Naive thymus-derived CD8-positive, alpha-beta T cell (primary cell): Measurements from ENCODE around the gene LRPAP1. TPM values are rescaled to one million over a fixed set of nuclear protein-coding genes. Genes with fewer than 3 reads are reported as not detected.

Source experiments
- ATAC-seq, 2 donors: fragments of 150-1000 bp; cut with Tn5 transposase in 1 of 2; sonication (Bioruptor Pico), chemical (Tn5 transposase) in 1 of 2; 1 replicate in 1 of 2; 2 replicates in 1 of 2; pipeline ENCODE4 v1.10.0; 2021; ENCODE audit warnings: mild to moderate bottlenecking in 2 of 2, moderate library complexity in 2 of 2
- POLR2A ChIA-PET: fragments of 350-600 bp; sonication (Branson Sonifier 250); formaldehyde crosslinking; loops from one replicate; lab custom pipeline; 2021; ENCODE audit warnings: antibody characterized with exemption; lab: Charles Lee
- DNase-seq, 10 donors: peaks; one replicate each; pipeline versions ENCODE4 v3.0.0 to v3.0.0-alpha.2; 2020 to 2022
- H3K27ac Mint-ChIP-seq, 10 donors: one replicate each; pipeline ENCODE4 v1.8.0; 2020 to 2022; ENCODE audit warnings: mild to moderate bottlenecking in 10 of 10, mixed read lengths in 10 of 10, moderate library complexity in 4 of 10, inconsistent platforms in 1 of 10
- H3K27me3 Mint-ChIP-seq, 5 donors: one replicate each; pipeline ENCODE4 v1.8.0; 2021 to 2022; ENCODE audit warnings: mixed read lengths in 5 of 5
- H3K36me3 Mint-ChIP-seq, 3 donors: one replicate each; pipeline ENCODE4 v1.8.0; 2020 to 2022; ENCODE audit warnings: mixed read lengths in 3 of 3, mild to moderate bottlenecking in 2 of 3, inconsistent platforms in 1 of 3
- H3K4me1 Mint-ChIP-seq, 4 donors: one replicate each; pipeline ENCODE4 v1.8.0; 2021 to 2022; ENCODE audit warnings: mixed read lengths in 4 of 4
- H3K4me3 Mint-ChIP-seq, 10 donors: one replicate each; pipeline ENCODE4 v1.8.0; 2020 to 2022; ENCODE audit warnings: mild to moderate bottlenecking in 10 of 10, mixed read lengths in 10 of 10, moderate library complexity in 6 of 10, inconsistent platforms in 1 of 10
- H3K9me3 Mint-ChIP-seq, 9 donors: one replicate each; pipeline ENCODE4 v1.8.0; 2020 to 2022; ENCODE audit warnings: mixed read lengths in 9 of 9, mild to moderate bottlenecking in 3 of 9, inconsistent platforms in 1 of 9, moderate library complexity in 1 of 9
- polyA plus RNA-seq, 3 donors: library from polyadenylated mRNA; unstranded; fragments of 300-500 nt; fragmentation: Illumina TruSeq; gene quantifications; one replicate each; pipeline ENCODE4 v1.2.3, GENCODE V29; 2021
- total RNA-seq, 8 experiments: library from RNA in 2 of 8; stranded (reverse) in 2 of 8; gene quantifications; one replicate each; pipeline ENCODE4 v1.2.3 and lab custom pipeline; 2021 to 2026

LRPAP1 gene
- total and polyA plus RNA-seq, 5 experiments from 2014 or later, result 82.0 to 126 (median 113) TPM

GRCh38 chr4:3498407-3498806, 33.8 kb downstream of the LRPAP1 start:
- no peaks in the 10 kb centered on the region for H3K9me3 Mint-ChIP-seq
- POLR2A ChIA-PET, result no interaction called here
- DNase-seq (no peak), ATAC-seq (no peak)
- H3K4me1 Mint-ChIP-seq, result peaks cover 1 to 8% (median 3%) of the 10 kb centered on the region in 4 donors
- peaks cover 0 to 4% (median 2%) of the 10 kb centered on the region in 3 donors for H3K36me3 Mint-ChIP-seq
- no peak overlapping the region for H3K4me3 Mint-ChIP-seq
- H3K27me3 Mint-ChIP-seq, result peaks cover 0 to 20% (median 1%) of the 10 kb centered on the region in 5 donors
- H3K27ac Mint-ChIP-seq, result no peak overlapping the region

DNA sequence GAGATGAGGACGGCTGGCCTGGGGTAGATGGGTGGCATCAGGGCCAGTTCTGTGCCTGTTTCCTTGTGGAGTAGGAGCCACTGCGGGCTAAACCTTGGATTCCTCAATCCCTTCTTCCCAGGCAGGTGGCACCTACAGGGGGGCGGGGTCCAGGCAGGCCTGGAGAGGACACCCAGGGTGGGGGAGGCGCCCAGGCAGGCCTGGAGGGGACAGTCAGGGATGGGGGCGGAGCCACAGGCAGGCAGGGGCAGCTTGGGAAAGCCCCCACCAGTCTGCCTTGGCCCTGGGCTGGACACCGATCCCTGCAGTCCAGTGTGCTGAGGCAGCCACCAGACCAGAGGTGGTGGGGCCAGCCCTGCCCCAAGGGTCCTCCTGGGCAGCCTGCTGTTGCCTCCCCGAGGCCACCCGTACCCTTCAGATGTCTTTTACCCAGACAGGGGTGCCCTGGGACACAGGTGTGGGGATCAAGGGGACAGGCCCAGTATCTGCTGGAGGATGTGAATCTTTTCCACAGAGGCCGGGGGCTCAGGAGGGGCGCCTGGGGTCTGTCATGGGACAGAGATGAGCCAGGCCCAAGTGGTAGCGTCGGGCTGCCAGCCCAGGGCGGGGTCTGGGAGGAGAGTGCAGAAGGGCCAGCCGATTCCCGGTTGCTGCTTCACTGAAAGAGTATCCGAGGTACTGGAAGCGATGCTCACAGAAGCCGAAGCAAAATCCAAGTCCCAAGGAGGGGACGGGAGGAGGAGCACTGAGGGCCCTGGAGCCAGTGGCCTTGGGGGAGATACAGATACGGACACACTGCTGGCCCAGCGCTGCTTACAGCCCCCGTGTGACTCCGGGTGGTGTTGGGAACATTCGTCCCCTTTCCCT, 34.5 kb downstream of the LRPAP1 start:
- H3K27me3 Mint-ChIP-seq, result peaks cover 0 to 23% (median 1%) of the 10 kb centered on the region in 5 donors
- peak overlapping the region in 1 of 10 donors; percentile 4 for H3K27ac Mint-ChIP-seq
- peaks cover 0 to 6% (median 0%) of the 10 kb centered on the region in 4 donors for H3K4me1 Mint-ChIP-seq
- no peak for DNase-seq
- no peaks in the 10 kb centered on the region for H3K36me3 Mint-ChIP-seq
- no peak for ATAC-seq
- no peaks in the 10 kb centered on the region for H3K9me3 Mint-ChIP-seq
- H3K4me3 Mint-ChIP-seq, result peak overlapping the region in 1 of 10 donors; percentile 9
- POLR2A ChIA-PET, result no interaction called here

GRCh38 chr4:3497095-3497494, 35.1 kb downstream of the LRPAP1 start:
- H3K4me1 Mint-ChIP-seq, result peaks cover 0 to 3% (median 0%) of the 10 kb centered on the region in 4 donors
- H3K9me3 Mint-ChIP-seq, result peaks cover 0 to 3% (median 0%) of the 10 kb centered on the region in 9 donors
- POLR2A ChIA-PET, result no interaction called here
- DNase-seq (no peak), ATAC-seq (no peak)
- H3K36me3 Mint-ChIP-seq, result no peaks in the 10 kb centered on the region
- peak overlapping the region in 2 of 10 donors; percentile 4 to 71 for H3K27ac Mint-ChIP-seq
- H3K4me3 Mint-ChIP-seq, result no peak overlapping the region
- H3K27me3 Mint-ChIP-seq, result peaks cover 0 to 29% (median 4%) of the 10 kb centered on the region in 5 donors

GRCh38 chr4:3496021-3496420, 36.2 kb downstream of the LRPAP1 start:
- DNase-seq (no peak), ATAC-seq (no peak)
- no peaks in the 10 kb centered on the region for H3K36me3 Mint-ChIP-seq
- no peak overlapping the region for H3K27ac Mint-ChIP-seq
- H3K4me1 Mint-ChIP-seq, result peaks cover 0 to 3% (median 0%) of the 10 kb centered on the region in 4 donors
- H3K27me3 Mint-ChIP-seq, result peaks cover 6 to 40% (median 14%) of the 10 kb centered on the region in 5 donors
- POLR2A ChIA-PET, result no interaction called here
- H3K9me3 Mint-ChIP-seq, result peaks cover 0 to 3% (median 0%) of the 10 kb centered on the region in 9 donors
- no peak overlapping the region for H3K4me3 Mint-ChIP-seq

DNA sequence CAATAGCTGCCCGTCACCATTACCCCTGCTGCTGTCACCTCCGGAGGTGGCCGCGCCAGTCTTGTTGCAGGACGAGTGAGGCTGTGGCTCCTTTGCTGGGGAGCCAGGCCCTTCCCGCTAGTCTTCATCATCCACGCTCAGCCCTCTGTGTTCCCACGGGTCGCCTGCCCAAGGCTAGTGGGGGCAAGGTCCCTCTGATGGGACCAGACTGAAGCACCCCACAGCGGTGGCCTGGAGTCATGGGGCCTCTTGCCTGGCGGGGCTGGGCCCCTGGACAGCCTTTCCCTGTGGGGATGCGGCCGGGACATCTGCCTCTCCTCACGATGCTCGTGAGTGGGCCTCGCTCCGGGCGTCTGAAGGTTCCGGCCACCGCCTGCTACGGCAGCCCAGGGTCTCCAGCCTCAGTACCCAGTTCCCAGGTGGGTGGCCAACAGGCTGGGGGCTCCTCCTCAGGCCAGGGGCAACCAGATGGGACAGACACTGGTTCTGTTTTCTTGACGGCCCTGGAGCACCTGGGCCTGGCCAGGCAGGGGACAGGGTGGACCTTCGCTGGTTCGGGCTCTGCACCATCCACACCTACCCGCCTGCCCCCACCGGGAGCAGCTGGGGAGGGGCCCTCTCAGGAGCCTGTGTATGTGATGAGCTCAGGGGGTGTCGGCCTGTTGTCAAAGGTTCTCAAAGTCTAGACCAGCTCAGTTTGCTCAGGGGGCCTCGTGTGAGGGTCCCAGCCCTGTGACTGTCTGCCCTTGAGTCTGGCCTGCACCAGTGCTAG, 36.8 kb downstream of the LRPAP1 start:
- H3K27ac Mint-ChIP-seq, result no peak overlapping the region
- H3K36me3 Mint-ChIP-seq, result no peaks in the 10 kb centered on the region
- no peak for ATAC-seq
- H3K4me3 Mint-ChIP-seq, result no peak overlapping the region
- POLR2A ChIA-PET, result no interaction called here
- peaks cover 0 to 3% (median 0%) of the 10 kb centered on the region in 4 donors for H3K4me1 Mint-ChIP-seq
- H3K27me3 Mint-ChIP-seq, result peaks cover 6 to 40% (median 20%) of the 10 kb centered on the region in 5 donors
- no peak for DNase-seq
- H3K9me3 Mint-ChIP-seq, result peaks cover 0 to 3% (median 0%) of the 10 kb centered on the region in 9 donors

DNA sequence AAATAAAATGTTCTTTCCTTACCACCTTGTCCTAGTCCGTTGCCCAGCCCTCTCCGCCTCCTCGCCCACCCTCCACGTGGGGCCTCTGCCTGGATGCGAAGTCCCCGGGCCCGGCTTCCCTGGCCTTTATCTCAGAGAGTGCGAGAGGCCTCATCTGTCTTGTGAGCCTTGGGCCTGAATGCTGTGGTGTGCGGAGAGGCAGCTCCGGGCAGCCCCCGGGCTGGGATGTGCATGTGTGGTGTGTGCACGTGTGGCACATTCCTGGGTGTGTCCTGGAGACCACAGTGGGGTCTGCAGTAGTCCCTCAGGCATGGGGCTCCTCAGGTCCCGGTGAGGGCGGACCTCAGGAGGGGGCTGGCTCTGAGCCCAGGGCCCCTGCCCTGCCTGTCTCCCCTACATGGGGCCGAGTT, 37.8 kb downstream of the LRPAP1 start:
- Mint-ChIP-seq H3K27me3 (peaks cover 6 to 44% (median 26%) of the 10 kb centered on the region in 5 donors), H3K36me3 (no peaks in the 10 kb centered on the region), H3K27ac (no peak overlapping the region), H3K4me3 (no peak overlapping the region), H3K9me3 (peaks cover 0 to 3% (median 0%) of the 10 kb centered on the region in 9 donors), H3K4me1 (peaks cover 0 to 3% (median 0%) of the 10 kb centered on the region in 4 donors)
- DNase-seq (no peak), ATAC-seq (no peak)
- POLR2A ChIA-PET, result no interaction called here

GRCh38 chr4:3493720-3494461, 38.3 kb downstream of the LRPAP1 start:
- POLR2A ChIA-PET, result no interaction called here
- Mint-ChIP-seq H3K27ac (no peak overlapping the region), H3K27me3 (peaks cover 6 to 49% (median 30%) of the 10 kb centered on the region in 5 donors), H3K9me3 (peaks cover 0 to 3% (median 0%) of the 10 kb centered on the region in 9 donors), H3K4me1 (peaks cover 0 to 3% (median 0%) of the 10 kb centered on the region in 4 donors), H3K4me3 (no peak overlapping the region), H3K36me3 (no peaks in the 10 kb centered on the region)
- ATAC-seq (no peak), DNase-seq (no peak)

DNA sequence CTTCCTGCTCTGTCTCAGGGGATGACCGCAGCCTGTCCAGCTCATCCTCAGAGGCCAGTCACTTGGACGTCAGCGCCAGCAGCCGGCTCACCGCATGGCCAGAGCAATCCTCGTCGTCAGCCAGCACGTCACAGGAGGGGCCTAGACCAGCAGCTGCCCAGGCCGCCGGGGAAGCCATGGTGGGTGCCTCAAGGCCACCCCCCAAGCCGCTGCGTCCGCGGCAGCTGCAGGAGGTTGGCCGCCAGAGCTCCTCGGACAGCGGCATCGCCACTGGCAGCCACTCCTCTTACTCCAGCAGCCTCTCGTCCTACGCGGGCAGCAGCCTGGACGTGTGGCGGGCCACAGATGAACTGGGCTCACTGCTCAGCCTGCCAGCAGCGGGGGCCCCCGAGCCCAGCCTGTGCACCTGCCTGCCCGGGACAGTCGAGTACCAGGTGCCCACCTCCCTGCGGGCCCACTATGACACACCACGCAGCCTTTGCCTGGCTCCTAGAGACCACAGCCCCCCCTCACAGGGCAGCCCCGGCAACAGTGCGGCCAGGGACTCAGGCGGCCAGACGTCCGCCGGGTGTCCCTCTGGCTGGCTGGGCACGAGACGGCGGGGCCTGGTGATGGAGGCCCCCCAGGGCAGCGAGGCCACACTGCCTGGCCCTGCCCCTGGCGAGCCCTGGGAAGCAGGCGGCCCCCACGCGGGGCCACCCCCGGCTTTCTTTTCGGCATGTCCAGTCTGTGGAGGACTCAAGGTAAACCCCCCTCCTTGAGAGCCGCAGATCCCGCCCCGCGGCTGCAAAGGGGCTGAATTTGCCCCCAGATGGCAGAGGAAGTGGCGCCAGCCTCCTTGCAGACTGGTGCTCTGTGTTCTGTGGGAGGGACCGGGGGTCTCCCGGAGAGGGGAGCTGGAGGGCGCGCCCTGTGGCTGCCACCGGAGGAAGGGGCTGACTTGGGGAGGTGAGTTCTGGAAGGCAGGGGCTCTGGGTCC, 39.2 kb downstream of the LRPAP1 start:
- Mint-ChIP-seq H3K27ac (peak overlapping the region in 1 of 10 donors; percentile 16), H3K4me3 (no peak overlapping the region), H3K36me3 (no peaks in the 10 kb centered on the region), H3K4me1 (peaks cover 0 to 6% (median 0%) of the 10 kb centered on the region in 4 donors), H3K27me3 (peaks cover 7 to 55% (median 33%) of the 10 kb centered on the region in 5 donors), H3K9me3 (peaks cover 0 to 3% (median 0%) of the 10 kb centered on the region in 9 donors)
- DNase-seq (no peak), ATAC-seq (no peak)
- POLR2A ChIA-PET, result no interaction called here

- peaks cover 0 to 3% (median 0%) of the 10 kb centered on the region in 9 donors for H3K9me3 Mint-ChIP-seq
- POLR2A ChIA-PET, result interaction anchor here (0.5 kb wide), 1 partner anchor 200 kb away, joined by 8 read pairs; no protein-coding TSS in a partner anchor
- ATAC-seq, result no peak
- peaks cover 0 to 6% (median 0%) of the 10 kb centered on the region in 4 donors for H3K4me1 Mint-ChIP-seq
- no peak overlapping the region for H3K4me3 Mint-ChIP-seq
- no peak for DNase-seq
- H3K36me3 Mint-ChIP-seq, result no peaks in the 10 kb centered on the region
- peaks cover 7 to 54% (median 33%) of the 10 kb centered on the region in 5 donors for H3K27me3 Mint-ChIP-seq
- H3K27ac Mint-ChIP-seq, result peak overlapping the region in 2 of 10 donors; percentile 16 to 68
Measured at GRCh38 chr4:3491681-3492405, 40.4 kb downstream of the LRPAP1 start.

- ATAC-seq (peak in 1 of 2 donors; percentile 4), DNase-seq (no peak)
- peaks cover 0 to 3% (median 0%) of the 10 kb centered on the region in 9 donors for H3K9me3 Mint-ChIP-seq
- H3K27me3 Mint-ChIP-seq, result peaks cover 8 to 44% (median 33%) of the 10 kb centered on the region in 5 donors
- H3K4me1 Mint-ChIP-seq, result peaks cover 5 to 13% (median 8%) of the 10 kb centered on the region in 4 donors
- H3K4me3 Mint-ChIP-seq, result no peak overlapping the region
- H3K36me3 Mint-ChIP-seq, result no peaks in the 10 kb centered on the region
- POLR2A ChIA-PET, result no interaction called here
- peak overlapping the region in 1 of 10 donors; percentile 49 for H3K27ac Mint-ChIP-seq
Measured at GRCh38 chr4:3489451-3489962, 42.7 kb downstream of the LRPAP1 start.
